ENCODE results near the gene BCKDK. TPM values are rescaled to one million over a fixed set of nuclear protein-coding genes. Genes with fewer than 3 reads are reported as not detected.

BCKDK gene
- total RNA-seq, 1 donor from 2014 or later: 38.8 TPM

DNA sequence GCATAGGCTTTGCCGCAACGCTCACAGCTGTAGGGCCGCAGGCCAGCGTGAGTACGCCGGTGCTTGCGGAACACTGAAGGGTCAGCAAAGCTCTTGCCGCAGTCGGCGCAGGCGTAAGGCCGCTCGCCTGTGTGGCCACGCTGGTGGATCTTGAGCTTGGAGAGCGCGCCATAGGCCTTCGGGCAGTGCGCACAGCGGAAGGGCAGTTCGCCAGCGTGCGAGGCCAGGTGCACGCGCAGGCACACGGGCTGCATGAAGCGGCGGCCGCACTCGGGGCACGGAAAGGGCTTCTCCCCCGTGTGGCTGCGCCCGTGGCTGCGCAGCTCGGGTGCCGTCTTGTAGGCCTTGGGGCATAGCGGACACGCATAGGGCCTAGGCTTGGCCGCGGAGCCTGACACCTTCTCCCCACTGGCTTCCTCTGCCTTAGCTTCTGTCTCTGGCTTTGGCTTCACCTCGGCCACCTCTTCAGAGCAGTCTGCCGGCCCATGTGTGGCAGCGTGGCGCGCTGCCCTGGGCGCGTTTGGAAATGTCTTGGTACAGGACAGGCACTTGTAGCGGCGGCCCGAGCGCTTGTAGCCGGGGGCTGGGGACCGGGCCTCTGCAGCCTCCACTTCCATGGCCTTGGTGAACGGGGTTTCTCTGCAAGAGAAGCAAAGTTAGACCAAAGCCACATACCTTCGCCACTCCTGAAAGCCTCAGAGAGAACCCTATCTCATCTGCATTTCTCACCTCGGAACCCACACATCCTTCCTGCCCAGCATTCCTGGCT is 44.2 kb upstream of the BCKDK start:
- Mint-ChIP-seq H3K36me3 (ENCODE audit: unreplicated experiment) (peaks cover 18% of the 10 kb centered on the region), H3K27me3 (ENCODE audit: unreplicated experiment) (no peaks in the 10 kb centered on the region), H3K4me3 (ENCODE audit: unreplicated experiment) (peak overlapping the region; percentile 26), H3K4me1 (ENCODE audit: unreplicated experiment) (peaks cover 26% of the 10 kb centered on the region), H3K9me3 (ENCODE audit: unreplicated experiment) (no peaks in the 10 kb centered on the region), H3K27ac (ENCODE audit: unreplicated experiment) (peak overlapping the region; percentile 97)
- TF ChIP-seq CTCF (IDR thresholded peaks at IDR 0.05): no peak
- DNase-seq (ENCODE audit: extremely low spot score, unreplicated experiment): no peak

DNA sequence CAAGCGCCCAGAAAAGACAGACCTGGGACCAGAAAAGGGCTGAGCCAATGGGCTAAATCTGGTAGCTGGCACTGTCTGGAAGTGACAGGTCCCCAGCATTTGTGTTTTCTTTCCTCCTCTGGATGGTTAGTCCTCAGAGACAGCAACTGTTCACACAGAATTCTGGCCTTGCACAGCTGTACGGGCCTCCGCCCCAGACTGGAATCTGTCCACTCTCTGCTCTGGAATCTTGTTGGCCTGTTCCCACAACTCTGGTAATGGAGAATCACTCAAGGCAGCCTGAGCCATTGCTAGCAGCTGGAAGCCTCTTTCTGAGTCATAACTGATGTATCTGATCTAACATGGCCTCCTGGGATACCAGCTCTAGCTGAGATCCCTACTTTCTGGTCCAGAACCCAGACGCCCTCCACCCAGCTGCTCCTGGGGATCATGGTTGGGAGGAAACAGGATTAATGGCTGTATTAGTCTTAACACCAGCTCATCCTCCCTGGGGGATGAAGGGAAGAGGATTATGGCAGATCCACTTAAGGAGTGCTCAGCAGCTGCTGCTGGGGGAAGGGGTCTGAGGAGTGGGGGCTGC is 43.2 kb upstream of the BCKDK start:
- no peak for TF ChIP-seq CTCF (IDR thresholded peaks at IDR 0.05)
- Mint-ChIP-seq H3K4me3 (ENCODE audit: unreplicated experiment) (peak overlapping the region; percentile 26), H3K27ac (ENCODE audit: unreplicated experiment) (peak overlapping the region; percentile 97), H3K36me3 (ENCODE audit: unreplicated experiment) (peaks cover 18% of the 10 kb centered on the region), H3K27me3 (ENCODE audit: unreplicated experiment) (no peaks in the 10 kb centered on the region), H3K9me3 (ENCODE audit: unreplicated experiment) (no peaks in the 10 kb centered on the region), H3K4me1 (ENCODE audit: unreplicated experiment) (peaks cover 26% of the 10 kb centered on the region)
- DNase-seq (ENCODE audit: extremely low spot score, unreplicated experiment): no peak

- no peak for TF ChIP-seq CTCF (IDR thresholded peaks at IDR 0.05)
- no peak overlapping the region for H3K4me3 Mint-ChIP-seq (ENCODE audit: unreplicated experiment)
- H3K4me1 Mint-ChIP-seq (ENCODE audit: unreplicated experiment): peaks cover 36% of the 10 kb centered on the region
- no peak overlapping the region for H3K27ac Mint-ChIP-seq (ENCODE audit: unreplicated experiment)
- no peaks in the 10 kb centered on the region for H3K9me3 Mint-ChIP-seq (ENCODE audit: unreplicated experiment)
- peaks cover 15% of the 10 kb centered on the region for H3K36me3 Mint-ChIP-seq (ENCODE audit: unreplicated experiment)
- no peaks in the 10 kb centered on the region for H3K27me3 Mint-ChIP-seq (ENCODE audit: unreplicated experiment)
- no peak for DNase-seq (ENCODE audit: extremely low spot score, unreplicated experiment)
Observed at GRCh38 chr16:31067342-31067741, 40.8 kb upstream of the BCKDK start.

DNA sequence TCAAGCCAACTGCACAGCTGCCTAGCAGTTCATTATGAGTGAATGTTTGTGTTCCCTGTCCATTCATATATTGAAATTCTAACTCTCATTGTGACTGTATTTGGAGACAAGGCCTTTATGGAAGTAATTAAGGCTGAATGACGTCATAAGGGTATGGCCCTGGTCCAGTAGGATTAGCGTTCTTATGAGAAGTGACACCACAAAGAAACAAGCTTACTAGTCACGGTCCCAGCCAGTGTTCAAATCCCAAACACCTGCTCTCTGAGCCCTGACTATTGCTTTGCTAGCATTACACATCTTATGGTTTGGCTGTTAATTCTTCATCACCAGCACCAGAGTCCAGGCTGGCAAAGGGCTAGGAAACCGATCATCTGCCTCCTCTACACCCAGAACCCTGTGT is 36.3 kb upstream of the BCKDK start:
- TF ChIP-seq CTCF (IDR thresholded peaks at IDR 0.05): no peak
- no peaks in the 10 kb centered on the region for H3K27me3 Mint-ChIP-seq (ENCODE audit: unreplicated experiment)
- H3K27ac Mint-ChIP-seq (ENCODE audit: unreplicated experiment): peak overlapping the region; percentile 94
- DNase-seq (ENCODE audit: extremely low spot score, unreplicated experiment): no peak
- no peaks in the 10 kb centered on the region for H3K36me3 Mint-ChIP-seq (ENCODE audit: unreplicated experiment)
- H3K9me3 Mint-ChIP-seq (ENCODE audit: unreplicated experiment): no peaks in the 10 kb centered on the region
- peaks cover 26% of the 10 kb centered on the region for H3K4me1 Mint-ChIP-seq (ENCODE audit: unreplicated experiment)
- H3K4me3 Mint-ChIP-seq (ENCODE audit: unreplicated experiment): peak overlapping the region; percentile 97

- H3K4me1 Mint-ChIP-seq (ENCODE audit: unreplicated experiment): peaks cover 26% of the 10 kb centered on the region
- H3K27ac Mint-ChIP-seq (ENCODE audit: unreplicated experiment): peak overlapping the region; percentile 94
- H3K4me3 Mint-ChIP-seq (ENCODE audit: unreplicated experiment): peak overlapping the region; percentile 97
- DNase-seq (ENCODE audit: extremely low spot score, unreplicated experiment): no peak
- H3K36me3 Mint-ChIP-seq (ENCODE audit: unreplicated experiment): peaks cover 1% of the 10 kb centered on the region
- TF ChIP-seq CTCF (IDR thresholded peaks at IDR 0.05): no peak
- no peaks in the 10 kb centered on the region for H3K9me3 Mint-ChIP-seq (ENCODE audit: unreplicated experiment)
- H3K27me3 Mint-ChIP-seq (ENCODE audit: unreplicated experiment): no peaks in the 10 kb centered on the region
Observed at GRCh38 chr16:31072540-31073141, 35.5 kb upstream of the BCKDK start.

All from osteocyte (in vitro differentiated cells).